GM23248 (cell line): ENCODE measurements around the gene POMGNT1.

Source experiments
- EZH2 ChIP-seq: fragments of 200-600 bp; sonication (generic); IDR thresholded peaks from 2 replicates; pipeline ENCODE4 v1.6.1; 2018; ENCODE audit warnings: antibody characterized with exemption, mild to moderate bottlenecking; ENCODE audit not compliant: insufficient read depth, poor library complexity, severe bottlenecking
- EZH2phosphoT487 ChIP-seq: fragments of 200-600 bp; sonication (generic); IDR thresholded peaks from 2 replicates; pipeline ENCODE4 v1.6.1; 2018; ENCODE audit warnings: antibody characterized with exemption, moderate library complexity, mild to moderate bottlenecking, low read depth; ENCODE audit not compliant: insufficient read depth

- TF ChIP-seq EZH2 (no peak), EZH2phosphoT487 (no peak)
Measured at GRCh38 chr1:46218443-46218842, 20.2 kb upstream of the POMGNT1 start.
